HepG2 (cell line): ENCODE measurements around the gene TTC24. TPM values are rescaled to one million over a fixed set of nuclear protein-coding genes. Genes with fewer than 3 reads are reported as not detected.

Experiments
- EEA1 ChIP-seq: sonication (generic); formaldehyde crosslinking; IDR thresholded peaks from 2 replicates; pipeline ENCODE4 v1.5.1; 2020; ENCODE audit warnings: mild to moderate bottlenecking, missing genetic modification reagents, borderline replicate concordance
- FOSL2 ChIP-seq: sonication (generic); formaldehyde crosslinking; IDR thresholded peaks from 2 replicates; pipeline ENCODE4 v1.4.0; 2020; ENCODE audit warnings: missing genetic modification reagents
- FOXK1 ChIP-seq: sonication (generic); formaldehyde crosslinking; IDR thresholded peaks from 2 replicates; pipeline ENCODE4 v1.4.0; 2020; ENCODE audit warnings: low read depth, missing genetic modification reagents, borderline replicate concordance
- KLF16 ChIP-seq, 2 experiments: sonication (generic) in 1 of 2; formaldehyde crosslinking in 1 of 2; IDR thresholded peaks; 2 replicates each; pipeline versions ENCODE4 v1.6.1 to v1.8.0; 2016 to 2023; ENCODE audit warnings: missing genetic modification reagents in 2 of 2, missing compliant biosample characterization in 1 of 2
- MAFG ChIP-seq: sonication (generic); formaldehyde crosslinking; IDR thresholded peaks from 2 replicates; pipeline ENCODE4 v1.5.1; 2020; ENCODE audit warnings: mild to moderate bottlenecking, missing genetic modification reagents
- MAFK ChIP-seq, 2 experiments: IDR thresholded peaks in 1 of 2; conservative IDR thresholded peaks in 1 of 2; 2 replicates each; pipeline ENCODE4 v1.6.1; 2011; ENCODE audit warnings: improper control_type of control experiment in 2 of 2, low read length in 2 of 2
- MBD4 ChIP-seq: IDR thresholded peaks from 2 replicates; pipeline ENCODE4 v1.6.1; 2012; ENCODE audit warnings: low read length, inconsistent platforms, borderline replicate concordance
- MEF2D ChIP-seq: sonication (generic); formaldehyde crosslinking; IDR thresholded peaks from 2 replicates; pipeline ENCODE4 v1.5.1; 2020; ENCODE audit warnings: mild to moderate bottlenecking, missing genetic modification reagents
- NCOA5 ChIP-seq: sonication (generic); formaldehyde crosslinking; IDR thresholded peaks from 2 replicates; pipeline ENCODE4 v1.4.0; 2020; ENCODE audit warnings: missing genetic modification reagents
- PHF8 ChIP-seq: sonication (generic); formaldehyde crosslinking; IDR thresholded peaks from 2 replicates; pipeline ENCODE4 v1.5.0; 2020; ENCODE audit warnings: missing genetic modification reagents
- SIX4 ChIP-seq: sonication (generic); formaldehyde crosslinking; IDR thresholded peaks from 2 replicates; pipeline ENCODE4 v1.4.0; 2020; ENCODE audit warnings: missing genetic modification reagents
- ZBTB1 ChIP-seq: sonication (generic); formaldehyde crosslinking; IDR thresholded peaks from 2 replicates; pipeline ENCODE4 v1.4.0; 2020; ENCODE audit warnings: missing genetic modification reagents, borderline replicate concordance
- ZNF44 ChIP-seq: sonication (generic); formaldehyde crosslinking; IDR thresholded peaks from 2 replicates; pipeline ENCODE4 v1.5.1; 2020; ENCODE audit warnings: mild to moderate bottlenecking, missing genetic modification reagents
- ZNF451 ChIP-seq: sonication (generic); formaldehyde crosslinking; IDR thresholded peaks from 2 replicates; pipeline ENCODE4 v1.5.0; 2020; ENCODE audit warnings: mild to moderate bottlenecking, missing genetic modification reagents
- ZNF768 ChIP-seq: sonication (generic); formaldehyde crosslinking; IDR thresholded peaks from 2 replicates; pipeline ENCODE4 v1.4.0; 2020; ENCODE audit warnings: missing genetic modification reagents
- polyA plus RNA-seq, 8 experiments: library from polyadenylated mRNA; depleted of rRNA in 3 of 8; stranded (reverse) in 7 of 8; unstranded in 1 of 8; fragments of >200 nt; fragmentation: Illumina TruSeq in 4 of 8; extraction: Trizol in 4 of 8; gene quantifications; 2 replicates each; pipeline versions ENCODE4 v1.2.1 to v1.2.3, GENCODE V29; 2011 to 2016; ENCODE audit warnings: low read depth in 4 of 8, missing spikeins in 1 of 8, mixed read lengths in 1 of 8; ENCODE audit not compliant: insufficient read depth in 1 of 8
- total RNA-seq, 5 experiments: library from RNA; depleted of rRNA; stranded (reverse); fragments of >200 nt; fragmentation: Illumina TruSeq; extraction: Trizol; gene quantifications; 2 replicates each; pipeline ENCODE4 v1.2.3, GENCODE V29; 2016; ENCODE audit warnings: low read depth in 1 of 5
- TF ChIP-seq, protein P1 (sequence below): sonication (generic); formaldehyde crosslinking; IDR thresholded peaks from 2 replicates; pipeline ENCODE4 v1.4.0; 2020; ENCODE audit warnings: missing genetic modification reagents, borderline replicate concordance
- TF ChIP-seq, protein P2 (sequence below): sonication (generic); formaldehyde crosslinking; IDR thresholded peaks from 2 replicates; pipeline ENCODE4 v1.5.1; 2020; ENCODE audit warnings: missing genetic modification reagents, mild to moderate bottlenecking, borderline replicate concordance
- TF ChIP-seq, protein P3 (sequence below): sonication (generic); formaldehyde crosslinking; IDR thresholded peaks from 2 replicates; pipeline ENCODE4 v1.4.0; 2020; ENCODE audit warnings: missing genetic modification reagents
- TF ChIP-seq, protein P4 (sequence below): IDR thresholded peaks from 2 replicates; pipeline ENCODE4 v1.6.1; 2016; ENCODE audit warnings: missing compliant biosample characterization, missing genetic modification reagents, borderline replicate concordance
- TF ChIP-seq, protein P5 (sequence below): IDR thresholded peaks from 2 replicates; pipeline ENCODE4 v1.6.1; 2016

Gene TTC24
- total and polyA plus RNA-seq, 2 of the 13 experiments (the other 11 are each of a cell fraction or from before 2014, with no cell fraction given) = 0.13 to 0.18 TPM

DNA sequence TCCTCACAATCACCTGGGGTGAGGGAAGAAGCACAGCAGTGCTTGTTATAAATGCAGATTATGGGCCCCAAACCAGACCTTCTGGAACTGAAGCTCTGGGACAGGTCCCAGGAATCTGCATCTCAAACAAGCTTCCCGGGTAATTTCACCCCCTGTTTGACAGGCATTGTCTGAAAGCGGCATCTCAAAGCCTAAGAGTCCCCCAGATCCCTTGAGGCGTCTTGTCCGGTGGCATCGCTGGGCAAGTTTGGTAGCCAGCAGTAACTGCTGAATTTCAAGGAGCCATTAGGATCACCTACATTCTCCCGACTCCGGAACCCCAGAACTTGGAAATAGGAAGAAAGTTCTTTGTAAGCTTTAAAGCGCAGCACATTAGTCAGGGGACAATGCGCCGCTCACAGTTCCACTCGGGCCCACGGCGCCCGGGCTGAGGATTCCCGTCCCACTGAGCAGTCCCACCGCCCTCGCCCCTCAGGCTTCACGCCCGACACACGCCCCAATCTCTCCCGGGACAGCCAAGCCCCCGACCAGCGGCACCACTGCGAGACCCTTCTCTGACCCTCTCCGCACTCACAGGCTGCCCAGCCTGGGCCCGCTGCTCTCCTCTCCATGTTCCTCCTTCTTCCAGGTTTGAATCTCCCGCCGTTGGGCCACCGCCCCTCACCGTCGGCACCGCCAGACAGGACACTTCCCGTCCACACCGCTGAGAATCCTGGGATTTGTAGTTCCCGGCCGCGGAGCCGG lies 7.4 kb upstream of the TTC24 start, which contains the start of gene IQGAP3 (continued):
- 0 out of 2 replicates have a peak, but pooled peaks have one; percentile 29 for TF ChIP-seq ZNF44 (CRISPR knock-in tag)
- 0 out of 2 replicates have a peak, but pooled peaks have one; percentile 45 for TF ChIP-seq ZNF451
- TF ChIP-seq, protein P1, sequence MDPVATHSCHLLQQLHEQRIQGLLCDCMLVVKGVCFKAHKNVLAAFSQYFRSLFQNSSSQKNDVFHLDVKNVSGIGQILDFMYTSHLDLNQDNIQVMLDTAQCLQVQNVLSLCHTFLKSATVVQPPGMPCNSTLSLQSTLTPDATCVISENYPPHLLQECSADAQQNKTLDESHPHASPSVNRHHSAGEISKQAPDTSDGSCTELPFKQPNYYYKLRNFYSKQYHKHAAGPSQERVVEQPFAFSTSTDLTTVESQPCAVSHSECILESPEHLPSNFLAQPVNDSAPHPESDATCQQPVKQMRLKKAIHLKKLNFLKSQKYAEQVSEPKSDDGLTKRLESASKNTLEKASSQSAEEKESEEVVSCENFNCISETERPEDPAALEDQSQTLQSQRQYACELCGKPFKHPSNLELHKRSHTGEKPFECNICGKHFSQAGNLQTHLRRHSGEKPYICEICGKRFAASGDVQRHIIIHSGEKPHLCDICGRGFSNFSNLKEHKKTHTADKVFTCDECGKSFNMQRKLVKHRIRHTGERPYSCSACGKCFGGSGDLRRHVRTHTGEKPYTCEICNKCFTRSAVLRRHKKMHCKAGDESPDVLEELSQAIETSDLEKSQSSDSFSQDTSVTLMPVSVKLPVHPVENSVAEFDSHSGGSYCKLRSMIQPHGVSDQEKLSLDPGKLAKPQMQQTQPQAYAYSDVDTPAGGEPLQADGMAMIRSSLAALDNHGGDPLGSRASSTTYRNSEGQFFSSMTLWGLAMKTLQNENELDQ (CRISPR knock-in tag) = no peak
- TF ChIP-seq FOXK1 = peak; percentile 79
- no peak for TF ChIP-seq SIX4
- peak; percentile 67 for TF ChIP-seq PHF8 (CRISPR knock-in tag)
- TF ChIP-seq MBD4 = no peak
- TF ChIP-seq, protein P2, sequence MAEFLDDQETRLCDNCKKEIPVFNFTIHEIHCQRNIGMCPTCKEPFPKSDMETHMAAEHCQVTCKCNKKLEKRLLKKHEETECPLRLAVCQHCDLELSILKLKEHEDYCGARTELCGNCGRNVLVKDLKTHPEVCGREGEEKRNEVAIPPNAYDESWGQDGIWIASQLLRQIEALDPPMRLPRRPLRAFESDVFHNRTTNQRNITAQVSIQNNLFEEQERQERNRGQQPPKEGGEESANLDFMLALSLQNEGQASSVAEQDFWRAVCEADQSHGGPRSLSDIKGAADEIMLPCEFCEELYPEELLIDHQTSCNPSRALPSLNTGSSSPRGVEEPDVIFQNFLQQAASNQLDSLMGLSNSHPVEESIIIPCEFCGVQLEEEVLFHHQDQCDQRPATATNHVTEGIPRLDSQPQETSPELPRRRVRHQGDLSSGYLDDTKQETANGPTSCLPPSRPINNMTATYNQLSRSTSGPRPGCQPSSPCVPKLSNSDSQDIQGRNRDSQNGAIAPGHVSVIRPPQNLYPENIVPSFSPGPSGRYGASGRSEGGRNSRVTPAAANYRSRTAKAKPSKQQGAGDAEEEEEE = no peak
- peak in 1 of 2 experiments; percentile 92; a peak in 2 of 4 replicates for TF ChIP-seq KLF16 (CRISPR knock-in tag; IDR thresholded peaks at IDR 0.05)
- TF ChIP-seq MAFK (conservative IDR thresholded peaks at IDR 0.05 in 1 of 2, IDR thresholded peaks at IDR 0.05 in 1 of 2; ENCODE audit: low read length in 2 of 2) = no peak
- no peak for TF ChIP-seq MAFG (CRISPR knock-in tag)
- TF ChIP-seq, protein P3, sequence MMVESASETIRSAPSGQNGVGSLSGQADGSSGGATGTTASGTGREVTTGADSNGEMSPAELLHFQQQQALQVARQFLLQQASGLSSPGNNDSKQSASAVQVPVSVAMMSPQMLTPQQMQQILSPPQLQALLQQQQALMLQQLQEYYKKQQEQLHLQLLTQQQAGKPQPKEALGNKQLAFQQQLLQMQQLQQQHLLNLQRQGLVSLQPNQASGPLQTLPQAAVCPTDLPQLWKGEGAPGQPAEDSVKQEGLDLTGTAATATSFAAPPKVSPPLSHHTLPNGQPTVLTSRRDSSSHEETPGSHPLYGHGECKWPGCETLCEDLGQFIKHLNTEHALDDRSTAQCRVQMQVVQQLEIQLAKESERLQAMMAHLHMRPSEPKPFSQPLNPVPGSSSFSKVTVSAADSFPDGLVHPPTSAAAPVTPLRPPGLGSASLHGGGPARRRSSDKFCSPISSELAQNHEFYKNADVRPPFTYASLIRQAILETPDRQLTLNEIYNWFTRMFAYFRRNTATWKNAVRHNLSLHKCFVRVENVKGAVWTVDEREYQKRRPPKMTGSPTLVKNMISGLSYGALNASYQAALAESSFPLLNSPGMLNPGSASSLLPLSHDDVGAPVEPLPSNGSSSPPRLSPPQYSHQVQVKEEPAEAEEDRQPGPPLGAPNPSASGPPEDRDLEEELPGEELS (CRISPR knock-in tag) = no peak
- no peak for TF ChIP-seq EEA1 (CRISPR knock-in tag)
- peak; percentile 41; the same call in 1 of the 2 replicates for TF ChIP-seq ZNF768
- TF ChIP-seq MEF2D (CRISPR knock-in tag) = no peak
- TF ChIP-seq, protein P4, sequence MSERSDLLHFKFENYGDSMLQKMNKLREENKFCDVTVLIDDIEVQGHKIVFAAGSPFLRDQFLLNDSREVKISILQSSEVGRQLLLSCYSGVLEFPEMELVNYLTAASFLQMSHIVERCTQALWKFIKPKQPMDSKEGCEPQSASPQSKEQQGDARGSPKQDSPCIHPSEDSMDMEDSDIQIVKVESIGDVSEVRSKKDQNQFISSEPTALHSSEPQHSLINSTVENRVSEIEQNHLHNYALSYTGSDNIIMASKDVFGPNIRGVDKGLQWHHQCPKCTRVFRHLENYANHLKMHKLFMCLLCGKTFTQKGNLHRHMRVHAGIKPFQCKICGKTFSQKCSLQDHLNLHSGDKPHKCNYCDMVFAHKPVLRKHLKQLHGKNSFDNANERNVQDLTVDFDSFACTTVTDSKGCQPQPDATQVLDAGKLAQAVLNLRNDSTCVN (CRISPR knock-in tag) = no peak
- TF ChIP-seq FOSL2 (CRISPR knock-in tag) = 0 out of 2 replicates have a peak, but pooled peaks have one; percentile 35
- TF ChIP-seq, protein P5, sequence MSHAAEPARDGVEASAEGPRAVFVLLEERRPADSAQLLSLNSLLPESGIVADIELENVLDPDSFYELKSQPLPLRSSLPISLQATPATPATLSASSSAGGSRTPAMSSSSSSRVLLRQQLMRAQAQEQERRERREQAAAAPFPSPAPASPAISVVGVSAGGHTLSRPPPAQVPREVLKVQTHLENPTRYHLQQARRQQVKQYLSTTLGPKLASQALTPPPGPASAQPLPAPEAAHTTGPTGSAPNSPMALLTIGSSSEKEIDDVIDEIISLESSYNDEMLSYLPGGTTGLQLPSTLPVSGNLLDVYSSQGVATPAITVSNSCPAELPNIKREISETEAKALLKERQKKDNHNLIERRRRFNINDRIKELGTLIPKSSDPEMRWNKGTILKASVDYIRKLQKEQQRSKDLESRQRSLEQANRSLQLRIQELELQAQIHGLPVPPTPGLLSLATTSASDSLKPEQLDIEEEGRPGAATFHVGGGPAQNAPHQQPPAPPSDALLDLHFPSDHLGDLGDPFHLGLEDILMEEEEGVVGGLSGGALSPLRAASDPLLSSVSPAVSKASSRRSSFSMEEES (CRISPR knock-in tag) = 0 out of 2 replicates have a peak, but pooled peaks have one; percentile 43
- no peak for TF ChIP-seq NCOA5 (CRISPR knock-in tag)
- TF ChIP-seq ZBTB1 (CRISPR knock-in tag) = no peak
